HepG2 (cell line): ENCODE measurements around the gene SLC2A8. TPM values are rescaled to one million over a fixed set of nuclear protein-coding genes. Genes with fewer than 3 reads are reported as not detected.

Experiments used
- JUN ChIP-seq: sonication (generic); formaldehyde crosslinking; IDR thresholded peaks from 2 replicates; pipeline ENCODE4 v1.4.0; 2020; ENCODE audit warnings: mild to moderate bottlenecking, missing genetic modification reagents
- MTERF4 ChIP-seq: sonication (generic); formaldehyde crosslinking; IDR thresholded peaks from 2 replicates; pipeline ENCODE4 v1.8.0; 2023; ENCODE audit warnings: mild to moderate bottlenecking, missing genetic modification reagents
- PRDM15 ChIP-seq: sonication (generic); formaldehyde crosslinking; IDR thresholded peaks from 2 replicates; pipeline ENCODE4 v1.4.0; 2020; ENCODE audit warnings: missing genetic modification reagents
- SNAPC5 ChIP-seq: sonication (generic); formaldehyde crosslinking; IDR thresholded peaks from 2 replicates; pipeline ENCODE4 v1.8.1; 2023; ENCODE audit warnings: mild to moderate bottlenecking, missing genetic modification reagents, borderline replicate concordance
- SP4 ChIP-seq: sonication (generic); formaldehyde crosslinking; IDR thresholded peaks from 2 replicates; pipeline ENCODE4 v1.8.1; 2023; ENCODE audit warnings: mild to moderate bottlenecking, missing genetic modification reagents
- STAT6 ChIP-seq: sonication (generic); formaldehyde crosslinking; IDR thresholded peaks from 2 replicates; pipeline ENCODE4 v1.4.0; 2020; ENCODE audit warnings: missing genetic modification reagents, mild to moderate bottlenecking, borderline replicate concordance
- XRCC5 ChIP-seq: fragments of 200-400 bp; formaldehyde crosslinking; optimal IDR thresholded peaks from 2 replicates; pipeline ENCODE3; 2017; ENCODE audit warnings: mild to moderate bottlenecking, low read length
- ZBTB21 ChIP-seq: sonication (generic); formaldehyde crosslinking; IDR thresholded peaks from 2 replicates; pipeline ENCODE4 v1.4.0; 2020; ENCODE audit warnings: missing genetic modification reagents
- ZKSCAN5 ChIP-seq: sonication (generic); formaldehyde crosslinking; IDR thresholded peaks from 2 replicates; pipeline ENCODE4 v1.5.1; 2020; ENCODE audit warnings: mild to moderate bottlenecking, missing genetic modification reagents
- ZNF296 ChIP-seq: sonication (generic); formaldehyde crosslinking; conservative IDR thresholded peaks from 2 replicates; pipeline ENCODE4 v1.5.0; 2020; ENCODE audit warnings: mild to moderate bottlenecking, missing genetic modification reagents
- ZNF597 ChIP-seq: sonication (generic); formaldehyde crosslinking; IDR thresholded peaks from 2 replicates; pipeline ENCODE4 v1.5.0; 2020; ENCODE audit warnings: missing genetic modification reagents
- ZNF691 ChIP-seq: sonication (generic); formaldehyde crosslinking; IDR thresholded peaks from 2 replicates; pipeline ENCODE4 v1.4.0; 2020; ENCODE audit warnings: missing genetic modification reagents, low read depth, mild to moderate bottlenecking, borderline replicate concordance
- ZNF784 ChIP-seq: sonication (generic); formaldehyde crosslinking; IDR thresholded peaks from 2 replicates; pipeline ENCODE4 v1.5.1; 2020; ENCODE audit warnings: missing genetic modification reagents, mild to moderate bottlenecking, borderline replicate concordance
- ZSCAN5A ChIP-seq: sonication (generic); formaldehyde crosslinking; IDR thresholded peaks from 2 replicates; pipeline ENCODE4 v1.8.0; 2022; ENCODE audit warnings: mild to moderate bottlenecking, missing genetic modification reagents, borderline replicate concordance
- polyA plus RNA-seq, 8 experiments: library from polyadenylated mRNA; depleted of rRNA in 3 of 8; stranded (reverse) in 7 of 8; unstranded in 1 of 8; fragments of >200 nt; fragmentation: Illumina TruSeq in 4 of 8; extraction: Trizol in 4 of 8; gene quantifications; 2 replicates each; pipeline versions ENCODE4 v1.2.1 to v1.2.3, GENCODE V29; 2011 to 2016; ENCODE audit warnings: low read depth in 4 of 8, missing spikeins in 1 of 8, mixed read lengths in 1 of 8; ENCODE audit not compliant: insufficient read depth in 1 of 8
- total RNA-seq, 5 experiments: library from RNA; depleted of rRNA; stranded (reverse); fragments of >200 nt; fragmentation: Illumina TruSeq; extraction: Trizol; gene quantifications; 2 replicates each; pipeline ENCODE4 v1.2.3, GENCODE V29; 2016; ENCODE audit warnings: low read depth in 1 of 5

SLC2A8 gene
- total and polyA plus RNA-seq, 2 of the 13 experiments (the other 11 are each of a cell fraction or from before 2014, with no cell fraction given): 22.6 to 48.6 TPM

GRCh38 chr9:127423934-127424675 is 27.1 kb downstream of the SLC2A8 start, which contains the start of gene ZNF79 (continued):
- no peak for TF ChIP-seq MTERF4 (CRISPR knock-in tag)
- peak; percentile 48 for TF ChIP-seq SP4 (CRISPR knock-in tag)
- no peak for TF ChIP-seq ZNF784 (CRISPR knock-in tag)
- no peak for TF ChIP-seq ZKSCAN5 (CRISPR knock-in tag)
- TF ChIP-seq ZNF691: peak; percentile 66; the same call in 1 of the 2 replicates
- no peak for TF ChIP-seq ZSCAN5A (CRISPR knock-in tag)
- no peak for TF ChIP-seq JUN
- no peak for TF ChIP-seq ZNF296
- no peak for TF ChIP-seq ZBTB21 (CRISPR knock-in tag)
- peak; percentile 89; the same call in 1 of the 2 replicates for TF ChIP-seq SNAPC5 (CRISPR knock-in tag)
- TF ChIP-seq ZNF597 (CRISPR knock-in tag): no peak
- no peak for TF ChIP-seq PRDM15 (CRISPR knock-in tag)
- peak; percentile 28 for TF ChIP-seq XRCC5
- TF ChIP-seq STAT6 (CRISPR knock-in tag): peak; percentile 33; the same call in 1 of the 2 replicates
